GM12878 (cell line): Measurements from ENCODE around the gene ZBTB7B.

Experiments used
- CHD4 ChIP-seq: fragments of 200-600 bp; sonication (generic); IDR thresholded peaks from 2 replicates; pipeline ENCODE4 v1.6.1; 2016; ENCODE audit warnings: mild to moderate bottlenecking
- TF ChIP-seq, protein P1 (sequence below), 3 experiments: IDR thresholded peaks in 2 of 3; conservative IDR thresholded peaks in 1 of 3; 2 replicates each; pipeline ENCODE4 v1.5.1; 2011; ENCODE audit warnings: low read depth in 3 of 3, low read length in 3 of 3, mild to moderate bottlenecking in 3 of 3, control low read depth in 2 of 3, moderate library complexity in 2 of 3, inconsistent platforms in 1 of 3, mixed read lengths in 1 of 3; ENCODE audit not compliant: control insufficient read depth in 2 of 3, insufficient read depth in 1 of 3; ENCODE audit errors: extremely low read depth in 1 of 3

DNA sequence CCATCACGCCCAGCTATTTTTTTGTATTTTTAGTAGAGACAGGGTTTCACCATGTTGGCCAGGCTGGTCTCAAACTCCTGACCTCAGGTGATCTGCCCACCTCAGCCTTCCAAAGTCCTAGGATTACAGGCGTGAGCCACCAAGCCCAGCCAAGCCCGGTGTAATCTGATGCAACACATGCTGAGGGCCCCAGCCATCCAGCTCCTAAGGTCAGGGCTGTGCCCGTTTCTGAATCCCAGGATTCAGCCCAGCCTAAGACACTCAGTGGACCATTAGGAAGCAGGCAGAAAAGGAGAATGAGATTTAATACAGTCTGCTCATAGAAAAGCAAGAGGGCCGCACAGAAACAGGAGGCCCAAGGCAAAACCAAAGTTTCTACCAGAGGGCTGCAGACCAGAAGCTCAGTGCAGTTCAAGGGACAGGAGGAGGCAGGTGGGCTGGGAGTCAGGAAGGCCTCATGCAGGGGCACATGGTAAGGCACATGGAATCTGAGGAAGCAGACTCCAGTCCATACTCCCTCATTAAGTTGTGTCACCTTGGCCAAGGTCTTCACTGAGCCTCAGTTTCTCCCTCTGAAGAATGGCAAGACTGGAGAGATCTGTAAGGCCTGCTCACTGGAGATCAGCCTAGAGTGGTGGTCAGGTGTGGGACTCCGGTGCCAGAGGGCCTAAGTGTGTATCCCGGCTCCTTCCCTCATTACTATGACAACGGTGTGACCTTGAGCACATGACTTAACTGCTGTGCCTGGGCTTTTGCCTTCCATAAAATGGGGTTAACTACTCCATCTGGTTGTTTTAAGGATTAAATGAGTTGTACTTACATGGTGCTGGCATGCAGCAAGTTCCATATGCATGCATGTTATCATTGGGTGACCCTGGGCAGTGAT lies 46.1 kb downstream of the ZBTB7B start:
- TF ChIP-seq, protein P1, sequence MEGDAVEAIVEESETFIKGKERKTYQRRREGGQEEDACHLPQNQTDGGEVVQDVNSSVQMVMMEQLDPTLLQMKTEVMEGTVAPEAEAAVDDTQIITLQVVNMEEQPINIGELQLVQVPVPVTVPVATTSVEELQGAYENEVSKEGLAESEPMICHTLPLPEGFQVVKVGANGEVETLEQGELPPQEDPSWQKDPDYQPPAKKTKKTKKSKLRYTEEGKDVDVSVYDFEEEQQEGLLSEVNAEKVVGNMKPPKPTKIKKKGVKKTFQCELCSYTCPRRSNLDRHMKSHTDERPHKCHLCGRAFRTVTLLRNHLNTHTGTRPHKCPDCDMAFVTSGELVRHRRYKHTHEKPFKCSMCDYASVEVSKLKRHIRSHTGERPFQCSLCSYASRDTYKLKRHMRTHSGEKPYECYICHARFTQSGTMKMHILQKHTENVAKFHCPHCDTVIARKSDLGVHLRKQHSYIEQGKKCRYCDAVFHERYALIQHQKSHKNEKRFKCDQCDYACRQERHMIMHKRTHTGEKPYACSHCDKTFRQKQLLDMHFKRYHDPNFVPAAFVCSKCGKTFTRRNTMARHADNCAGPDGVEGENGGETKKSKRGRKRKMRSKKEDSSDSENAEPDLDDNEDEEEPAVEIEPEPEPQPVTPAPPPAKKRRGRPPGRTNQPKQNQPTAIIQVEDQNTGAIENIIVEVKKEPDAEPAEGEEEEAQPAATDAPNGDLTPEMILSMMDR (IDR thresholded peaks at IDR 0.05 in 2 of 3, conservative IDR thresholded peaks at IDR 0.05 in 1 of 3; ENCODE audit: control insufficient read depth in 2 of 3, extremely low read depth in 1 of 3, insufficient read depth in 1 of 3, low read depth in 3 of 3, low read length in 3 of 3) = no peak
- TF ChIP-seq CHD4 = no peak
